IMR-90 (cell line): Measurements from ENCODE around the gene ARHGEF26. TPM values are rescaled to one million over a fixed set of nuclear protein-coding genes. Genes with fewer than 3 reads are reported as not detected.

Source experiments
- ATAC-seq: fragments of 200-7000 bp; cut with Tn5 transposase; 2 replicates; pipeline ENCODE4 v1.9.1; 2020; ENCODE audit warnings: low read depth, mild to moderate bottlenecking, moderate library complexity
- BruUV-seq: library from RNA; stranded (reverse); fragments of 400-500 nt; replicated peaks from 2 replicates; lab custom pipeline; 2021; lab: Mats Ljungman, UMichigan
- CTCF ChIA-PET: fragments of 300-600 bp; formaldehyde crosslinking; extraction: SDS; loops from one replicate; lab custom pipeline; 2021; ENCODE audit warnings: antibody characterized with exemption; lab: Yijun Ruan, JAX
- POLR2A ChIA-PET: fragments of 300-600 bp; sonication (Branson Sonifier 250); formaldehyde crosslinking; loops from one replicate; lab custom pipeline; 2022; ENCODE audit warnings: antibody characterized with exemption; ENCODE audit not compliant: unreplicated experiment; lab: Charles Lee
- DNase-seq: peaks from one replicate; pipeline ENCODE4 v3.0.0; 2013
- H2AFZ ChIP-seq: replicated peaks from 2 replicates; pipeline ENCODE3; 2013; ENCODE audit warnings: low read length, mild to moderate bottlenecking; ENCODE audit not compliant: poor library complexity
- H2AK5ac ChIP-seq: 2 replicates; pipeline ENCODE4 v1.6.1; 2013; ENCODE audit warnings: low read depth, low read length, inconsistent platforms
- H2AK9ac ChIP-seq: replicated peaks from 2 replicates; pipeline ENCODE3; 2013; ENCODE audit warnings: mild to moderate bottlenecking, low read depth, low read length, moderate library complexity; ENCODE audit not compliant: poor library complexity
- H2BK120ac ChIP-seq: 2 replicates; pipeline ENCODE4 v1.6.1; 2013; ENCODE audit warnings: low read depth, low read length, inconsistent platforms
- H2BK15ac ChIP-seq: 3 replicates; pipeline ENCODE4 v1.6.1; 2013; ENCODE audit warnings: low read depth, low read length, inconsistent platforms
- H2BK20ac ChIP-seq: 2 replicates; pipeline ENCODE4 v1.6.1; 2013; ENCODE audit warnings: low read depth, mild to moderate bottlenecking, inconsistent platforms, low read length, moderate library complexity
- H2BK5ac ChIP-seq: 2 replicates; pipeline ENCODE4 v1.6.1; 2013; ENCODE audit warnings: mild to moderate bottlenecking, low read depth, low read length, inconsistent platforms; ENCODE audit not compliant: poor library complexity, severe bottlenecking
- H3K14ac ChIP-seq: replicated peaks from 2 replicates; pipeline ENCODE4 v1.6.1; 2013; ENCODE audit warnings: low read depth, low read length, inconsistent platforms
- H3K18ac ChIP-seq: 2 replicates; pipeline ENCODE4 v1.6.1; 2013; ENCODE audit warnings: low read depth, low read length, control low read depth
- H3K23ac ChIP-seq: 2 replicates; pipeline ENCODE4 v1.6.1; 2013; ENCODE audit warnings: low read depth, low read length, inconsistent platforms
- H3K27ac ChIP-seq: 2 replicates; pipeline ENCODE4 v1.5.1; 2013; ENCODE audit warnings: mild to moderate bottlenecking, control low read depth, low read length; ENCODE audit not compliant: insufficient read depth
- H3K27me3 ChIP-seq: 2 replicates; pipeline ENCODE4 v1.6.1; 2013; ENCODE audit warnings: low read length; ENCODE audit not compliant: control insufficient read depth, insufficient read depth
- H3K36me3 ChIP-seq: 2 replicates; pipeline ENCODE4 v1.6.1; 2013; ENCODE audit warnings: low read length, mixed read lengths; ENCODE audit not compliant: control insufficient read depth, insufficient read depth
- H3K4ac ChIP-seq: 2 replicates; pipeline ENCODE4 v1.6.1; 2013; ENCODE audit warnings: low read depth, low read length, inconsistent platforms
- H3K4me1 ChIP-seq: 2 replicates; pipeline ENCODE4 v1.6.1; 2013; ENCODE audit warnings: low read length, mixed read lengths; ENCODE audit not compliant: control insufficient read depth, insufficient read depth
- H3K4me2 ChIP-seq: 2 replicates; pipeline ENCODE4 v1.6.1; 2013; ENCODE audit warnings: low read depth, mild to moderate bottlenecking, control low read depth, low read length, moderate library complexity
- H3K4me3 ChIP-seq: 2 replicates; pipeline ENCODE4 v1.5.1; 2013; ENCODE audit warnings: low read depth, mild to moderate bottlenecking, control low read depth, low read length, moderate library complexity; ENCODE audit not compliant: insufficient read depth
- H3K56ac ChIP-seq: 2 replicates; pipeline ENCODE4 v1.6.1; 2013; ENCODE audit warnings: low read length, inconsistent platforms; ENCODE audit not compliant: insufficient read depth; ENCODE audit errors: extremely low read depth
- H3K79me1 ChIP-seq, 2 experiments: 2 replicates each; pipeline ENCODE4 v1.6.1; 2013; ENCODE audit warnings: low read length in 2 of 2, inconsistent platforms in 1 of 2, low read depth in 1 of 2
- H3K9ac ChIP-seq: 2 replicates; pipeline ENCODE4 v1.6.1; 2013; ENCODE audit warnings: low read depth, low read length, control low read depth
- H3K9me1 ChIP-seq: 2 replicates; pipeline ENCODE4 v1.6.1; 2013; ENCODE audit warnings: low read length, inconsistent platforms; ENCODE audit not compliant: insufficient read depth
- H3K9me3 ChIP-seq: 2 replicates; pipeline ENCODE4 v1.6.1; 2013; ENCODE audit warnings: low read length; ENCODE audit not compliant: control insufficient read depth, insufficient read depth
- H4K20me1 ChIP-seq: 2 replicates; pipeline ENCODE4 v1.6.1; 2013; ENCODE audit warnings: low read length, inconsistent platforms; ENCODE audit not compliant: insufficient read depth
- H4K5ac ChIP-seq: 2 replicates; pipeline ENCODE4 v1.6.1; 2013; ENCODE audit warnings: mild to moderate bottlenecking, low read depth, low read length, control low read depth
- H4K8ac ChIP-seq, 2 experiments: 2 replicates each; pipeline ENCODE4 v1.6.1; 2013; ENCODE audit warnings: low read depth in 2 of 2, low read length in 2 of 2, control low read depth in 1 of 2, inconsistent platforms in 1 of 2
- H4K91ac ChIP-seq: 2 replicates; pipeline ENCODE4 v1.6.1; 2013; ENCODE audit warnings: low read depth, low read length, inconsistent platforms; ENCODE audit not compliant: insufficient read depth
- RAD21 ChIP-seq: IDR thresholded peaks from 2 replicates; pipeline ENCODE4 v1.6.1; 2012; ENCODE audit warnings: low read length, improper control_type of control experiment
- RFX5 ChIP-seq: IDR thresholded peaks from 2 replicates; pipeline ENCODE4 v1.8.0; 2012; ENCODE audit warnings: low read depth, mild to moderate bottlenecking, low read length, moderate library complexity
- SMC3 ChIP-seq: fragments of 150-350 bp; IDR thresholded peaks from 2 replicates; pipeline ENCODE4 v1.6.1; 2016; ENCODE audit warnings: low read depth, mild to moderate bottlenecking, antibody characterized with exemption, low read length, moderate library complexity
- WGBS, 2 experiments: methylation state at CpG; one replicate each; pipeline versions ENCODE4 v1.1.5 to v1.1.7; 2013; ENCODE audit warnings: missing lambda C conversion rate in 2 of 2; ENCODE audit not compliant: insufficient read length in 1 of 2; ENCODE audit errors: extremely low coverage in 2 of 2; 5-methylcytosine and 5-hydroxymethylcytosine counted together
- dilution Hi-C: fragments of 300-500 bp; cut with HindIII; formaldehyde crosslinking; loops from one replicate; pipeline ENCODE4 v1.14.3; 2018; ENCODE audit warnings: low sequenced_read_pairs; ENCODE audit not compliant: unreplicated experiment
- in situ Hi-C: fragments of 300-500 bp; cut with MboI; formaldehyde crosslinking; loops from 3 replicates; pipeline ENCODE4 v1.14.3; 2019; ENCODE audit warnings: low sequenced_read_pairs, inconsistent platforms, mixed read lengths
- intact Hi-C: fragments of 100-400 bp; cut with micrococcal nuclease; formaldehyde crosslinking; loops from 2 replicates; pipeline ENCODE4 v1.10.0; 2022
- polyA plus RNA-seq, 3 experiments: library from polyadenylated mRNA; depleted of rRNA; stranded (reverse); fragments of >200 nt; gene quantifications; 2 replicates each; pipeline ENCODE4 v1.2.3, GENCODE V29; 2012; ENCODE audit warnings: low replicate concordance in 1 of 3
- total RNA-seq: library from RNA; depleted of rRNA; stranded (reverse); fragments of >200 nt; gene quantifications from 2 replicates; pipeline ENCODE4 v1.2.3, GENCODE V29; 2012

Gene ARHGEF26
- total and polyA plus RNA-seq, 2 of the 4 experiments (the other 2 are of a cell fraction): 2.0 to 2.3 TPM

DNA sequence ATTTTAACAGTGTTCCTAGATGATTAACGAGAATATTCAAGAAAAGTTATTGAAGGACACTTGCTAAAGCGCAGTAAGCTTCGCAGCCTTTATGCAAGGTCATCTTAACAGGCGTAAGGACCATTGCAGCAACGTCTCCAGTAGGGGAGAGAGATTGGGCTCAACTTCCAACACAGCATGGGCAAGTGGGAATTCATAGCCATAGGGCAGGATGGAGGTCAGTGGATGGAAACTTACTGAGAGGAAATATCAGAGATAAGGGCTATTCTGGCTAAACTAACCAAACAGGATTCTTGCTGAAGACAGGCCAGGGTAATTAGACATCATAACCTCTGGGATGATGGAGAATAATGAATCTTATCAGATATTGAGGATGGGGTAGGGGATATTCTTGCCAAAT is 120.3 kb downstream of the ARHGEF26 start:
- DNase-seq (no peak), ATAC-seq (no peak)
- H2BK120ac ChIP-seq: no peak overlapping the region
- H2BK20ac ChIP-seq: no peak overlapping the region
- intact Hi-C loops: no loop called here
- H3K79me1 ChIP-seq: no peaks in the 10 kb centered on the region
- H4K5ac ChIP-seq: no peak overlapping the region
- H2AK9ac ChIP-seq: no peak overlapping the region
- H3K9ac ChIP-seq: no peak overlapping the region
- no peak overlapping the region for H3K4me3 ChIP-seq
- H3K9me3 ChIP-seq: no peaks in the 10 kb centered on the region
- H3K27ac ChIP-seq: no peak overlapping the region
- no peak overlapping the region for H3K18ac ChIP-seq
- no peaks in the 10 kb centered on the region for H3K27me3 ChIP-seq
- H3K14ac ChIP-seq: no peak overlapping the region
- H3K4me2 ChIP-seq: no peak overlapping the region
- no peak overlapping the region for H4K91ac ChIP-seq
- no peak overlapping the region for H3K56ac ChIP-seq
- peaks cover 3% of the 10 kb centered on the region; the same call in 1 of the 2 replicates for H3K4me1 ChIP-seq
- in situ Hi-C loops: loop anchor here (25.0 kb wide), 1 partner anchor 1229 kb away; no protein-coding TSS in a partner anchor
- WGBS, 2 experiments: 80% methylated on average over 1 of the region's 5 CpGs; no CpG with 5 or more reads in 1 of the 2 experiments
- no peak overlapping the region for H3K23ac ChIP-seq
- peaks cover 6% of the 10 kb centered on the region; the same call in 1 of the 2 replicates for H3K9me1 ChIP-seq
- H2AK5ac ChIP-seq: no peak overlapping the region
- H2AFZ ChIP-seq: no peak overlapping the region
- POLR2A ChIA-PET: no interaction called here
- BruUV-seq: no TSS peak
- H2BK15ac ChIP-seq: no peak overlapping the region
- no peak overlapping the region for H3K4ac ChIP-seq
- H2BK5ac ChIP-seq: no peak overlapping the region
- H3K36me3 ChIP-seq: no peaks in the 10 kb centered on the region
- TF ChIP-seq SMC3 (no peak), RAD21 (no peak), RFX5 (no peak)
- CTCF ChIA-PET: interaction anchor here (1.1 kb wide), 1 partner anchor 11 kb away, joined by 3 read pairs; no protein-coding TSS in a partner anchor
- dilution Hi-C loops: no loop called here
- no peaks in the 10 kb centered on the region for H4K20me1 ChIP-seq
- no peak overlapping the region for H4K8ac ChIP-seq
